Body of pancreas (tissue), 4 donors: Measurements from ENCODE around the gene NPIPB2. TPM values are rescaled to one million over a fixed set of nuclear protein-coding genes. Genes with fewer than 3 reads are reported as not detected.

Experiments used
- ATAC-seq: fragments of 150-250 bp; one replicate; pipeline ENCODE4 v1.9.1; 2016
- DNase-seq, 4 donors: peaks; one replicate each; pipeline ENCODE4 v3.0.0-alpha.2; 2019
- H3K27ac ChIP-seq, 4 donors: fragments of 200-600 bp; sonication (generic); 1 replicate in 3 of 4; 2 replicates in 1 of 4; pipeline versions ENCODE4 v1.5.1 to v1.6.1; 2016 to 2019; ENCODE audit warnings: mild to moderate bottlenecking in 1 of 4, mixed read lengths in 1 of 4, moderate library complexity in 1 of 4
- H3K27me3 ChIP-seq, 2 donors: fragments of 200-600 bp; sonication (generic); one replicate each; pipeline ENCODE4 v1.6.0; 2016; ENCODE audit warnings: mild to moderate bottlenecking in 1 of 2
- H3K36me3 ChIP-seq, 2 donors: fragments of 200-600 bp; sonication (generic); replicated peaks in 1 of 2; 2 replicates each; pipeline ENCODE4 v1.5.1; 2016; ENCODE audit warnings: low read depth in 2 of 2; ENCODE audit not compliant: insufficient read depth in 1 of 2
- H3K4me1 ChIP-seq: fragments of 200-600 bp; sonication (generic); one replicate; pipeline ENCODE4 v1.6.0; 2016
- H3K4me3 ChIP-seq, 2 donors: fragments of 200-600 bp; sonication (generic); 1 replicate in 1 of 2; 2 replicates in 1 of 2; pipeline ENCODE4 v1.5.1; 2016 to 2019
- H3K9me3 ChIP-seq, 3 donors: fragments of 200-600 bp; sonication (generic); 1 replicate in 2 of 3; 2 replicates in 1 of 3; pipeline ENCODE4 v1.5.1; 2016
- POLR2A ChIP-seq, 3 donors: fragments of 450-650 bp; IDR thresholded peaks; one replicate each; pipeline ENCODE4 v1.6.1; 2016; ENCODE audit warnings: antibody characterized with exemption in 3 of 3, mild to moderate bottlenecking in 2 of 3
- WGBS, 2 donors: methylation state at CpG; one replicate each; pipeline ENCODE4 v1.1.5; 2017; 5-methylcytosine and 5-hydroxymethylcytosine counted together
- intact Hi-C: fragments of 100-400 bp; cut with DNase I; formaldehyde crosslinking; loops from one replicate; pipeline ENCODE4 v1.15.1; 2023
- small RNA-seq: library from RNA; depleted of rRNA; stranded (forward); fragments of <200 nt; gene quantifications from one replicate; pipeline ENCODE3, GENCODE V24; 2016
- total RNA-seq, 2 donors: library from RNA; depleted of rRNA; stranded (reverse); fragments of >200 nt; gene quantifications; one replicate each; pipeline ENCODE4 v1.1.0, GENCODE V29; 2016
- TF ChIP-seq, protein P1 (sequence below), 7 experiments: fragments of 450-650 bp in 4 of 7; fragments of 200-600 bp in 3 of 7; sonication (generic) in 3 of 7; IDR thresholded peaks; one replicate each; pipeline ENCODE4 v1.5.1; 2016 to 2019; ENCODE audit warnings: antibody characterized with exemption in 7 of 7

NPIPB2 gene
- total RNA-seq, 2 donors from 2014 or later, result 1.8 to 2.3 TPM

DNA sequence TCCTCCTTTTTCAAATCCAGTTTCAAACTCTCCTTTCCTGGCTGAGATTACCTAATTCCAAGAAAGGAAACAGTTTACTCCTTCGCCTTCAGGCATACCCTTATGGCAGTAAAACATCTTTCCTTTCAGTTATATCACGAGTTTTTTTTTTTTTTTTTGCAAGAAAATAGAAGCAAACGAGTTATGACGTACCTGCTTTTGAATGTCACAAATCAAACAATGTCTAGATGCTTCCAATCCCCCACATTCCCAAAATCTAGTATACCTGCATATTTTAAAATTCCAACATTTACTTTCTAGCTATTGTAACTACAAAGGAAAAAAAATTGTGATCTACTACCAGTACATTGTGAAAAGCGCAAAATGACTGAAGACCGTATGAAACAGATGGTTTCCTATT is 55.0 kb downstream of the NPIPB2 start:
- Histone ChIP-seq H3K4me3 (no peak overlapping the region), H3K27me3 (no peaks in the 10 kb centered on the region), H3K9me3 (no peaks in the 10 kb centered on the region), H3K27ac (no peak overlapping the region), H3K4me1 (no peaks in the 10 kb centered on the region), H3K36me3 (peaks cover 25 to 46% of the 10 kb centered on the region in 2 donors)
- TF ChIP-seq POLR2A (IDR thresholded peaks at IDR 0.05), result no peak
- DNase-seq (no peak), ATAC-seq (no peak)
- intact Hi-C loops, result no loop called here
- 82 to 88% methylated on average over 6 of the region's 6 CpGs for WGBS, 2 donors

DNA sequence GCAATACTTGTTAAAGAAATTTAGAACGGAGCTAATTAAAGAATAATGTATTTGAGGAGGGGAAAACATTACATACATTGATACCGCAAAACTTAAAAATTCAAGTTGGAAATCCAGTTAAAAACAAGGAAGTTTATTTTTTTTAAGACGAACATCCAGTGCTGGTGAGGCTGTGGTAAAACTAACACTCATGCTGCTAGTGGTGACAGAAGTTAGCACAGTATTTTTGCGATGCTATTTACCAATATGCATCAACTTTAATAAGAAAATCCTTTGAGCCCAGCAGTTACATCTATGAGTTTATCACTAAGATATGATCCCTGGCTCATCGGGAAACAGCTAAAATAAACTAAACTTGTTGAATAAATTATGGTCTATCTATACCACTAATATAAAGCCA is 57.8 kb downstream of the NPIPB2 start:
- TF ChIP-seq POLR2A (IDR thresholded peaks at IDR 0.05), result no peak
- TF ChIP-seq, protein P1, sequence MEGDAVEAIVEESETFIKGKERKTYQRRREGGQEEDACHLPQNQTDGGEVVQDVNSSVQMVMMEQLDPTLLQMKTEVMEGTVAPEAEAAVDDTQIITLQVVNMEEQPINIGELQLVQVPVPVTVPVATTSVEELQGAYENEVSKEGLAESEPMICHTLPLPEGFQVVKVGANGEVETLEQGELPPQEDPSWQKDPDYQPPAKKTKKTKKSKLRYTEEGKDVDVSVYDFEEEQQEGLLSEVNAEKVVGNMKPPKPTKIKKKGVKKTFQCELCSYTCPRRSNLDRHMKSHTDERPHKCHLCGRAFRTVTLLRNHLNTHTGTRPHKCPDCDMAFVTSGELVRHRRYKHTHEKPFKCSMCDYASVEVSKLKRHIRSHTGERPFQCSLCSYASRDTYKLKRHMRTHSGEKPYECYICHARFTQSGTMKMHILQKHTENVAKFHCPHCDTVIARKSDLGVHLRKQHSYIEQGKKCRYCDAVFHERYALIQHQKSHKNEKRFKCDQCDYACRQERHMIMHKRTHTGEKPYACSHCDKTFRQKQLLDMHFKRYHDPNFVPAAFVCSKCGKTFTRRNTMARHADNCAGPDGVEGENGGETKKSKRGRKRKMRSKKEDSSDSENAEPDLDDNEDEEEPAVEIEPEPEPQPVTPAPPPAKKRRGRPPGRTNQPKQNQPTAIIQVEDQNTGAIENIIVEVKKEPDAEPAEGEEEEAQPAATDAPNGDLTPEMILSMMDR (IDR thresholded peaks at IDR 0.05), result no peak
- Histone ChIP-seq H3K27me3 (no peaks in the 10 kb centered on the region), H3K4me3 (no peak overlapping the region), H3K27ac (no peak overlapping the region), H3K36me3 (peaks cover 19 to 41% of the 10 kb centered on the region in 2 donors), H3K4me1 (no peaks in the 10 kb centered on the region), H3K9me3 (no peaks in the 10 kb centered on the region)
- WGBS, 2 donors, result 95 to 98% methylated on average over 5 of the region's 5 CpGs
- ATAC-seq, result no peak
- intact Hi-C loops, result no loop called here
- DNase-seq, result no peak

DNA sequence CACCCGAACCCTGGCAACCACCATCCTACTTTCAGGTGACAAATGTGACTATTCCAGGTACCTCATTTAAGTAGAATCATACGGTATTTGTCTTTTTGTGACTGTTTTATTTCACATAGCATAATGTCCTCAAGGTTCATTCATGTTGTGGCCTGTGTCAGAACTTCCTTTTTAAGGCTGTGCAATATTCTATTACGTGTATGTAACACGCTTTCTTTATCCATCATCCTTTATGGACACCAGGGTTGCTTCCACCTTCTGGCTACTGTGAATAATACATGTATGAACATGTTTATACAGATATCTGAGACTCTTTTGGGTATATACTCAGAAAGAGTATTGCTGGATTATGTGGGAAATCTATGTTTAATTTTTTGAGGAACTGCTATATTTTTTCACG is 61.8 kb downstream of the NPIPB2 start:
- no peak for ATAC-seq
- intact Hi-C loops, result no loop called here
- Histone ChIP-seq H3K27me3 (no peaks in the 10 kb centered on the region), H3K36me3 (peaks cover 0 to 33% of the 10 kb centered on the region in 2 donors), H3K27ac (no peak overlapping the region), H3K4me1 (peaks cover 4% of the 10 kb centered on the region), H3K4me3 (no peak overlapping the region), H3K9me3 (no peaks in the 10 kb centered on the region)
- TF ChIP-seq POLR2A (IDR thresholded peaks at IDR 0.05), result no peak
- TF ChIP-seq, protein P1 (IDR thresholded peaks at IDR 0.05), result no peak
- DNase-seq, result no peak
- WGBS, 2 donors, result 87 to 91% methylated on average over 5 of the region's 5 CpGs

DNA sequence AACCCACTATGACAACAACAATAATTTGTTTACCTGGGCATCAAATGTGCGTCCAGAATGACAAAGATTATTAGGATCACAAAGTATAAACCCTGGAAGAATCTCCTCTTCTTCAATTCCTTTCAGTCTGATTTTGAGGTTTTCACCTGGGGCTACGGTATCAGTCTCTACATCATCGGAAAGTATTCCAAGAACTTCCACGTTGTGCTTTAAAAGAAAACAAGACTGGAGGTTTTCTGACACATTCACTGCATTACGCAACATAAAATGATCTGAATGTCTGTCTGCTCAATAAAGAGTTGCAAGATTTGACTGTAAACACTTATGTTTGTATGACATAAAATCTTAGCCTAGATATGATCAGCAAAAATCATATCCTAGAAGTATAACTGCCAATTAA is 64.5 kb downstream of the NPIPB2 start:
- WGBS, 2 donors, result 86 to 88% methylated on average over 5 of the region's 5 CpGs
- intact Hi-C loops, result no loop called here
- DNase-seq (no peak), ATAC-seq (no peak)
- no peaks in the 10 kb centered on the region for H3K9me3 ChIP-seq
- H3K27ac ChIP-seq, result no peak overlapping the region
- peaks cover 4% of the 10 kb centered on the region for H3K4me1 ChIP-seq
- H3K27me3 ChIP-seq, result no peaks in the 10 kb centered on the region
- no peak for TF ChIP-seq POLR2A (IDR thresholded peaks at IDR 0.05)
- TF ChIP-seq, protein P1 (IDR thresholded peaks at IDR 0.05), result no peak
- peaks cover 0 to 35% of the 10 kb centered on the region in 2 donors for H3K36me3 ChIP-seq
- H3K4me3 ChIP-seq, result no peak overlapping the region

Small RNA genes lying within 50 kb of the gene (small RNA-seq; reads per million reads assigned to genes)
- gene AC007216.5 (not detected), gene COX6CP1 (not detected), gene UBL5P4 (not detected)

Other genes starting within 250 kb of the NPIPB2 start
- gene TXNDC11, start 199.2 kb downstream of the NPIPB2 start, total RNA-seq, result 10 to 100 TPM; 38.4 to 90.3 TPM
- gene ZC3H7A, start 144.8 kb downstream of the NPIPB2 start, total RNA-seq, result 10 to 100 TPM; 26.4 to 49.5 TPM
- gene RSL1D1, start 90.5 kb downstream of the NPIPB2 start, total RNA-seq, result 100 to 1,000 TPM; 199 to 246 TPM
- 10 to 100 TPM; 22.4 to 43.6 TPM for gene GSPT1, start 26.1 kb downstream of the NPIPB2 start, total RNA-seq
- gene TNFRSF17, start 23.2 kb upstream of the NPIPB2 start, total RNA-seq, result not detected
- 10 to 100 TPM in 1 of 2 donors, 1 to 10 TPM in 1; 7.3 to 10.1 TPM for gene SNX29, start 34.7 kb upstream of the NPIPB2 start, total RNA-seq